ENCODE measurements around the gene RER1. TPM values are rescaled to one million over a fixed set of nuclear protein-coding genes. Genes with fewer than 3 reads are reported as not detected.

The RER1 gene
- total RNA-seq, 4 donors from 2014 or later: 54.4 to 78.6 (median 69.8) TPM

GRCh38 chr1:2351723-2352122, 39.9 kb upstream of the RER1 start:
- ATAC-seq: no peak
- H3K9me3 ChIP-seq: no peaks in the 10 kb centered on the region
- no peaks in the 10 kb centered on the region for H3K27me3 ChIP-seq
- no peak overlapping the region for H3K4me3 ChIP-seq
- peaks cover 0 to 23% (median 12%) of the 10 kb centered on the region in 3 donors for H3K4me1 ChIP-seq
- H3K27ac ChIP-seq: no peak overlapping the region
- WGBS, 2 donors (ENCODE audit: low coverage in 1 of 2): 85 to 93% methylated on average over 4 to 5 of the region's 8 CpGs
- H3K36me3 ChIP-seq: no peaks in the 10 kb centered on the region
- TF ChIP-seq CTCF (IDR thresholded peaks at IDR 0.05): no peak
- TF ChIP-seq POLR2AphosphoS5 (IDR thresholded peaks at IDR 0.05): no peak

GRCh38 chr1:2352341-2352896, 39.2 kb upstream of the RER1 start:
- 100% methylated on average over 1 of the region's 11 CpGs; no CpG with 5 or more reads in 1 of the 2 donors for WGBS, 2 donors (ENCODE audit: low coverage in 1 of 2)
- H3K4me1 ChIP-seq: peaks cover 0 to 23% (median 12%) of the 10 kb centered on the region in 3 donors
- peak overlapping the region in 1 of 4 donors; percentile 66 for H3K27ac ChIP-seq
- TF ChIP-seq EP300 (IDR thresholded peaks at IDR 0.05): no peak
- no peak for TF ChIP-seq CTCF (IDR thresholded peaks at IDR 0.05)
- no peak for TF ChIP-seq POLR2A (IDR thresholded peaks at IDR 0.05)
- no peak for TF ChIP-seq POLR2AphosphoS5 (IDR thresholded peaks at IDR 0.05)
- no peaks in the 10 kb centered on the region for H3K9me3 ChIP-seq
- no peak for ATAC-seq
- no peak overlapping the region for H3K4me3 ChIP-seq
- no peaks in the 10 kb centered on the region for H3K27me3 ChIP-seq
- no peaks in the 10 kb centered on the region for H3K36me3 ChIP-seq

GRCh38 chr1:2352897-2353550, 38.6 kb upstream of the RER1 start:
- Histone ChIP-seq H3K4me1 (peaks cover 0 to 23% (median 12%) of the 10 kb centered on the region in 3 donors), H3K27ac (peak overlapping the region in 3 of 4 donors; percentile 43 to 66 (median 57)), H3K36me3 (peaks cover 0 to 3% of the 10 kb centered on the region in 2 donors), H3K27me3 (no peaks in the 10 kb centered on the region), H3K4me3 (no peak overlapping the region), H3K9me3 (no peaks in the 10 kb centered on the region)
- no peak for ATAC-seq
- WGBS, 2 donors (ENCODE audit: low coverage in 1 of 2): 73% methylated on average over 6 of the region's 21 CpGs; no CpG with 5 or more reads in 1 of the 2 donors
- TF ChIP-seq EP300 (IDR thresholded peaks at IDR 0.05) (no peak), POLR2A (IDR thresholded peaks at IDR 0.05) (no peak), CTCF (IDR thresholded peaks at IDR 0.05) (no peak), POLR2AphosphoS5 (IDR thresholded peaks at IDR 0.05) (no peak)

- Histone ChIP-seq H3K9me3 (no peaks in the 10 kb centered on the region), H3K27me3 (no peaks in the 10 kb centered on the region), H3K4me3 (no peak overlapping the region), H3K36me3 (peaks cover 0 to 6% of the 10 kb centered on the region in 2 donors), H3K4me1 (peaks cover 0 to 23% (median 12%) of the 10 kb centered on the region in 3 donors), H3K27ac (peak overlapping the region in 3 of 4 donors; percentile 43 to 66 (median 57))
- no peak for TF ChIP-seq POLR2AphosphoS5 (IDR thresholded peaks at IDR 0.05)
- no peak for TF ChIP-seq EP300 (IDR thresholded peaks at IDR 0.05)
- TF ChIP-seq POLR2A (IDR thresholded peaks at IDR 0.05): no peak
- TF ChIP-seq CTCF (IDR thresholded peaks at IDR 0.05): no peak
- ATAC-seq: no peak
- 79 to 96% methylated on average over 5 to 14 of the region's 28 CpGs for WGBS, 2 donors (ENCODE audit: low coverage in 1 of 2)
Measured at GRCh38 chr1:2353551-2354438, 37.8 kb upstream of the RER1 start.
